SK-N-MC (cell line): ENCODE measurements around the gene KRT86.
"Not testable (repeated sequence)": the region's sequence is repeated elsewhere in the genome, so short reads cannot be mapped to it uniquely, and the experiment has no call there.

Experiments used
- DNase-seq: peaks from one replicate; pipeline ENCODE4 v3.0.0-alpha.2; 2011; ENCODE audit warnings: low read depth, low spot score
- H3K27ac ChIP-seq: fragments of 200-600 bp; sonication (generic); 2 replicates; pipeline ENCODE4 v1.5.1; 2016; ENCODE audit warnings: mixed run types
- H3K36me3 ChIP-seq: fragments of 200-600 bp; sonication (generic); 2 replicates; pipeline ENCODE4 v1.6.1; 2017; ENCODE audit warnings: antibody characterized with exemption, low read length, mixed read lengths; ENCODE audit not compliant: insufficient read depth
- H3K4me3 ChIP-seq: fragments of 200-600 bp; sonication (generic); 2 replicates; pipeline ENCODE4 v1.5.1; 2016
- H3K9ac ChIP-seq: fragments of 200-600 bp; sonication (generic); 2 replicates; pipeline ENCODE4 v1.8.0; 2017; ENCODE audit warnings: mixed run types, mixed read lengths; ENCODE audit not compliant: insufficient read length
- H3K9me3 ChIP-seq: fragments of 200-600 bp; sonication (generic); 2 replicates; pipeline ENCODE4 v1.6.1; 2017; ENCODE audit warnings: low read depth, mild to moderate bottlenecking, antibody characterized with exemption, low read length, moderate library complexity, mixed read lengths
- EZH2 ChIP-seq: fragments of 200-600 bp; sonication (generic); IDR thresholded peaks from one replicate; pipeline ENCODE4 v1.6.1; 2017; ENCODE audit warnings: antibody characterized with exemption
- FOXP2 ChIP-seq: optimal IDR thresholded peaks from 2 replicates; pipeline ENCODE3; 2011; ENCODE audit warnings: mild to moderate bottlenecking, moderate library complexity; ENCODE audit not compliant: insufficient read depth; ENCODE audit errors: extremely low read length, control extremely low read depth
- POLR2AphosphoS5 ChIP-seq: IDR thresholded peaks from 2 replicates; pipeline ENCODE4 v1.6.1; 2012; ENCODE audit warnings: mild to moderate bottlenecking, low read depth, low read length, borderline replicate concordance

Gene KRT86

DNA sequence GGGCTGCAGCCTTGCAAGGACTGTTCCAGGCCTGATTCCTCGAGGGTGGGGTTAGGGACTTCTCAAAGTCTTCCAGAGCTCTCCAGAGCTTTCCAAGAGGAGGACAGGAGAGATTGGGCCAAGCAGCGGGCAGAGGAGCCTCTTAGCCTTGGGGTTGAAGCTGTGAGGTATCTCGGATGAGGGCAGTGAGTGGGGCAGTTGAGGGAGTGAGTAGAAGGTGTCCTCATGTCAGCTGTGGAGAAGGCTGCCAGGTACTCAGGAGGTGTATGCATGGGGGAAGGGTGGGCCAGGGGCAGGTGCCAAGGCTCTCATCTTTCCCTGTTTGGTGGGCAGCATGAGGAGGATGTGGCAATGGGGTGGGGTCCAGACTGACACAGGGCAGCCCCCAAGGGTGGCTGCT, 39.0 kb downstream of the KRT86 start:
- Histone ChIP-seq H3K4me3 (no peak overlapping the region), H3K9me3 (no peaks in the 10 kb centered on the region), H3K27ac (no peak overlapping the region), H3K9ac (no peak overlapping the region), H3K36me3 (no peaks in the 10 kb centered on the region)
- TF ChIP-seq FOXP2 (no peak), EZH2 (no peak), POLR2AphosphoS5 (no peak)
- no peak for DNase-seq

DNA sequence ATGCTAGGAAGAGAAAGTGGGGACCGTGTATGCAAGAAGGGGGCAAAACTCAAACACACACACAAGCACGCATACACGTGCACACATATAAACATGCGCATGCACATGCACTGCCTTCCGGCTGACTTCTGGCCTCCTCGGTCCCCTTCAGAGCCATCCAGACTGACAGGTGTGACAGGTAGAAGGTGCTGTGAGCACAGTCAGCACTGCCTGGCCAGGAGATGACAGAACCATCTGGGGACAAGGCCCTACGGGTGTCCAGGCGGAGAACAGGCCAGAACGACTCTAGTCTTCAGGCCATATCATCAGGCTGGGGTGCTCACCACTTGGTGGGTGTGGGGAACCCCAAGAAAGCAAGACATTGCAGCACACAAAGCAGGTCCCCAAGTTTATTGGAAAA, 39.5 kb downstream of the KRT86 start:
- H3K9me3 ChIP-seq, result no peaks in the 10 kb centered on the region
- H3K27ac ChIP-seq, result no peak overlapping the region
- H3K36me3 ChIP-seq, result no peaks in the 10 kb centered on the region
- TF ChIP-seq EZH2 (no peak), FOXP2 (no peak), POLR2AphosphoS5 (no peak)
- no peak overlapping the region for H3K9ac ChIP-seq
- H3K4me3 ChIP-seq, result no peak overlapping the region
- no peak for DNase-seq

DNA sequence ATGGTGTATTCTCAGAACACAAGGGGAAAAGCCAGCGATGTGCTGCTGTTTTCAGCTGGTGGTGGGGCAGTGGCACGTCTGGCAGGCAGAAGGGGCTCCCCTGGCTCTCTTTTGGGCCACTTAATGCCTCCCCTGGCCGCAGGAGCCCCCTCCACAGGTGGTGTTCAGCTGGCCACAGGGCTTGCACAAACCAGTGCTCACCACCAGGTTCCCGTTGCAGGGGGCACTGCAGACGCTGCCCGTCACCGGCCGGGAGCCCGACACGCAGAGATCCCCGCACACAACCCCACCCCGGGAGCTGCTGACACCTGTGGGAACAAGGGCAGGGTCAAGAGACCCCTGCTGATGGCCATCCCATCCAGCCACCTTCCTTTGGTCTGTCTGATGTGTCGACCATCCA, 40.1 kb downstream of the KRT86 start:
- Histone ChIP-seq H3K9me3 (no peaks in the 10 kb centered on the region), H3K36me3 (no peaks in the 10 kb centered on the region), H3K27ac (no peak overlapping the region), H3K9ac (no peak overlapping the region), H3K4me3 (no peak overlapping the region)
- no peak for TF ChIP-seq FOXP2
- TF ChIP-seq EZH2, result no peak
- no peak for TF ChIP-seq POLR2AphosphoS5
- DNase-seq, result no peak

- not testable (repeated sequence) for H3K27ac ChIP-seq, H3K9me3 ChIP-seq, H3K9ac ChIP-seq, DNase-seq, H3K36me3 ChIP-seq, H3K4me3 ChIP-seq
Measured at GRCh38 chr12:52315721-52316120, 41.3 kb downstream of the KRT86 start.

- TF ChIP-seq POLR2AphosphoS5, result no peak
- no peak for TF ChIP-seq FOXP2
- no peak for TF ChIP-seq EZH2
- H3K27ac ChIP-seq, result no peak overlapping the region
- no peak overlapping the region for H3K4me3 ChIP-seq
- no peaks in the 10 kb centered on the region for H3K9me3 ChIP-seq
- H3K9ac ChIP-seq, result no peak overlapping the region
- H3K36me3 ChIP-seq, result no peaks in the 10 kb centered on the region
- DNase-seq, result no peak
Measured at GRCh38 chr12:52316290-52316689, 41.8 kb downstream of the KRT86 start.

DNA sequence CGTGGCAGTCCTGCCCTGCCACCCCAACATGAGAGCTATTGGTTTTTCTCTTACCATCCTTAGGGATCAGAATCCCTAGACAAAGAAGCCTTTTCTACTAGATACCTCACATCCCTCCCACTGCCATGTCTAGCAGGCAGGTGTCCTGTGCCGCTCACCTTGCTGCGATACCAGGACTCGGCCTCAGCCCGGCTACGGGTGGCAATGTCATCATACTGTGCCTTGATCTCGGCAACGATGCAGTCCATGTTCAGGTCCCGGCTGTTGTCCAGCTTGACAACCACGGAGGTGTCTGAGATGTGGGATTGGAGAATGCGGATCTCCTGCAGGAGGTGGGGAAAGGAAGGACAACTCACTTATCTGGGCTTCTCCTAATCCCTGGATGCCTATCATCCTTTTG, 42.3 kb downstream of the KRT86 start:
- no peak for DNase-seq
- H3K9ac ChIP-seq, result no peak overlapping the region
- no peaks in the 10 kb centered on the region for H3K36me3 ChIP-seq
- no peak overlapping the region for H3K27ac ChIP-seq
- no peak overlapping the region for H3K4me3 ChIP-seq
- H3K9me3 ChIP-seq, result no peaks in the 10 kb centered on the region
- no peak for TF ChIP-seq POLR2AphosphoS5
- TF ChIP-seq FOXP2, result no peak
- TF ChIP-seq EZH2, result no peak

- Histone ChIP-seq H3K36me3 (no peaks in the 10 kb centered on the region), H3K9ac (no peak overlapping the region), H3K4me3 (no peak overlapping the region), H3K27ac (no peak overlapping the region), H3K9me3 (no peaks in the 10 kb centered on the region)
- no peak for TF ChIP-seq FOXP2
- no peak for TF ChIP-seq EZH2
- no peak for TF ChIP-seq POLR2AphosphoS5
- no peak for DNase-seq
Measured at GRCh38 chr12:52317468-52318052, 43.1 kb downstream of the KRT86 start.

DNA sequence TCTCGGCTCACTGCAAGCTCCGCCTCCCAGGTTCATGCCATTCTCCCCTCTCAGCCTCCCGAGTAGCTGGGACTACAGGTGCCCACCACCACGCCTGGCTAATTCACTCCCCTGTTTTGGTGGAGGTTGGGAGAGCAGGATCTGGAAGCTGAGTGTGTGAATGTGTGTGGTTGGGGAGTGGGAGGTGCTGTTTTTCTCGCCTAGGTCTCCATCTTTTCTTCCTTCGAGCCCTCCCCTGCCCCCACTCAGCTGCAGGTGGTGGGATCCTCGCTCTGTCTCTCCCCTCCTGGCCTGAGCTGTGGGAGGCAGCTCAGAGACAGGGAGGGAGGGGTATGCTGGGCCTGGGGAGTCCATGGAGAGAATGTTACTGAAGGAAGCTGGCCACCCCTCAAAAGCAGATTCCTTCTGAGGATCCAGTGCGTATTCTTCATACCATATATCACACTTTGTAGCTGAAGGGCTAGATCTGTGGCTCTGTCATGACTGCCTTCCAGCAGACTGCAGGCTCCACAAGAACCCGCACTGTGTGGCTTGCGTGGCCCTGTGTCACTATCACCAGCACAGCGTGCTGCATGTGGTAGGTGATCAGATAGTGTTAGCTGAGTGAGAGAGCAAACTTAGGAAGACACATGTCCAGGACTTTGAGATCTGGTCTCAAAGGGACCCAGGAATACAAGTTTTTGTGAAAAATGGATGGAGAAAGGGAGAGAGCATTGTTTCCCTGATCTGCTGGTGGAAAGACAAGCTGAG, 44.0 kb downstream of the KRT86 start:
- no peak for TF ChIP-seq EZH2
- TF ChIP-seq POLR2AphosphoS5, result no peak
- TF ChIP-seq FOXP2, result no peak
- no peak overlapping the region for H3K9ac ChIP-seq
- no peaks in the 10 kb centered on the region for H3K36me3 ChIP-seq
- no peak overlapping the region for H3K4me3 ChIP-seq
- no peaks in the 10 kb centered on the region for H3K9me3 ChIP-seq
- DNase-seq, result no peak
- no peak overlapping the region for H3K27ac ChIP-seq

- no peak for TF ChIP-seq FOXP2
- TF ChIP-seq EZH2, result no peak
- no peak for TF ChIP-seq POLR2AphosphoS5
- Histone ChIP-seq H3K4me3 (no peak overlapping the region), H3K9me3 (no peaks in the 10 kb centered on the region), H3K36me3 (no peaks in the 10 kb centered on the region), H3K9ac (no peak overlapping the region), H3K27ac (no peak overlapping the region)
- DNase-seq, result no peak
Measured at GRCh38 chr12:52319097-52319496, 44.7 kb downstream of the KRT86 start.
